CD14-positive monocyte (primary cell): ENCODE data around the gene UVSSA. TPM values are rescaled to one million over a fixed set of nuclear protein-coding genes. Genes with fewer than 3 reads are reported as not detected.

Experiments
- DNase-seq, 3 donors: peaks; one replicate each; pipeline ENCODE4 v3.0.0-alpha.2; 2011 to 2022
- H2AFZ ChIP-seq: 2 replicates; pipeline ENCODE4 v1.6.0; 2012; ENCODE audit warnings: mild to moderate bottlenecking, low read depth, low read length, inconsistent platforms; ENCODE audit not compliant: insufficient read depth, poor library complexity, severe bottlenecking
- H3K27ac ChIP-seq, 2 donors: 1 replicate in 1 of 2; 2 replicates in 1 of 2; pipeline ENCODE4 v1.5.1; 2012 to 2013; ENCODE audit warnings: low read length in 2 of 2, control low read depth in 1 of 2, inconsistent platforms in 1 of 2, low read depth in 1 of 2, mild to moderate bottlenecking in 1 of 2
- H3K27me3 ChIP-seq, 2 donors: one replicate each; pipeline versions ENCODE4 v1.6.0 to v1.6.1; 2011 to 2013; ENCODE audit warnings: low read length in 2 of 2; ENCODE audit not compliant: control insufficient read depth in 2 of 2, insufficient read depth in 2 of 2
- H3K36me3 ChIP-seq, 2 donors: replicated peaks in 1 of 2; 1 replicate in 1 of 2; 2 replicates in 1 of 2; pipeline versions ENCODE4 v1.5.1 to v1.6.1; 2012 to 2013; ENCODE audit warnings: low read length in 2 of 2, control low read depth in 1 of 2, inconsistent platforms in 1 of 2, mild to moderate bottlenecking in 1 of 2; ENCODE audit not compliant: insufficient read depth in 2 of 2, control insufficient read depth in 1 of 2
- H3K4me1 ChIP-seq, 2 donors: 1 replicate in 1 of 2; 2 replicates in 1 of 2; pipeline versions ENCODE4 v1.5.1 to v1.6.1; 2012 to 2013; ENCODE audit warnings: low read length in 2 of 2, control low read depth in 1 of 2, inconsistent platforms in 1 of 2, mild to moderate bottlenecking in 1 of 2, moderate library complexity in 1 of 2; ENCODE audit not compliant: insufficient read depth in 2 of 2, control insufficient read depth in 1 of 2
- H3K4me2 ChIP-seq: replicated peaks from 2 replicates; pipeline ENCODE3; 2012; ENCODE audit warnings: low read length, moderate library complexity, mild to moderate bottlenecking; ENCODE audit not compliant: poor library complexity, severe bottlenecking; ENCODE audit errors: extremely low read depth
- H3K4me3 ChIP-seq, 3 experiments: fragments of 200-600 bp in 1 of 3; sonication (generic) in 1 of 3; replicated peaks in 1 of 3; 1 replicate in 2 of 3; 2 replicates in 1 of 3; pipeline ENCODE4 v1.5.1; 2011 to 2013; ENCODE audit warnings: low read length in 3 of 3, mild to moderate bottlenecking in 3 of 3, control low read depth in 2 of 3, low read depth in 2 of 3, inconsistent platforms in 1 of 3, moderate library complexity in 1 of 3
- H3K79me2 ChIP-seq: 2 replicates; pipeline ENCODE4 v1.6.0; 2012; ENCODE audit warnings: mild to moderate bottlenecking, control low read depth, inconsistent platforms, low read length, moderate library complexity; ENCODE audit not compliant: insufficient read depth
- H3K9ac ChIP-seq: 2 replicates; pipeline ENCODE4 v1.6.0; 2017; ENCODE audit warnings: low read length, mild to moderate bottlenecking; ENCODE audit not compliant: insufficient read depth, poor library complexity, severe bottlenecking
- H3K9me3 ChIP-seq, 2 donors: replicated peaks in 1 of 2; 1 replicate in 1 of 2; 2 replicates in 1 of 2; pipeline versions ENCODE4 v1.5.1 to v1.6.1; 2012 to 2013; ENCODE audit warnings: low read length in 2 of 2, control low read depth in 1 of 2; ENCODE audit not compliant: control insufficient read depth in 1 of 2, insufficient read depth in 1 of 2
- H4K20me1 ChIP-seq: 2 replicates; pipeline ENCODE4 v1.6.0; 2012; ENCODE audit warnings: mild to moderate bottlenecking, low read length, control low read depth, moderate library complexity; ENCODE audit not compliant: insufficient read depth
- H3K27ac Mint-ChIP-seq, 7 donors: one replicate each; pipeline ENCODE4 v1.8.0; 2020; ENCODE audit warnings: mild to moderate bottlenecking in 7 of 7, mixed read lengths in 7 of 7, moderate library complexity in 6 of 7, inconsistent platforms in 2 of 7
- H3K27me3 Mint-ChIP-seq, 3 donors: one replicate each; pipeline ENCODE4 v1.8.0; 2021 to 2022; ENCODE audit warnings: low read depth in 3 of 3, mild to moderate bottlenecking in 3 of 3, mixed read lengths in 3 of 3, moderate library complexity in 3 of 3, inconsistent platforms in 1 of 3
- H3K36me3 Mint-ChIP-seq, 2 donors: one replicate each; pipeline ENCODE4 v1.8.0; 2020; ENCODE audit warnings: mixed read lengths in 2 of 2, inconsistent platforms in 1 of 2, mild to moderate bottlenecking in 1 of 2
- H3K4me1 Mint-ChIP-seq: one replicate; pipeline ENCODE4 v1.8.0; 2020; ENCODE audit warnings: mild to moderate bottlenecking, mixed read lengths
- H3K4me3 Mint-ChIP-seq, 2 donors: one replicate each; pipeline ENCODE4 v1.8.0; 2020; ENCODE audit warnings: mild to moderate bottlenecking in 2 of 2, mixed read lengths in 2 of 2, moderate library complexity in 1 of 2
- H3K9me3 Mint-ChIP-seq, 7 donors: one replicate each; pipeline ENCODE4 v1.8.0; 2020 to 2022; ENCODE audit warnings: mixed read lengths in 7 of 7, mild to moderate bottlenecking in 6 of 7, moderate library complexity in 6 of 7, inconsistent platforms in 2 of 7
- WGBS: methylation state at CpG from one replicate; pipeline ENCODE4 v1.1.5; 2013; ENCODE audit warnings: missing lambda C conversion rate; ENCODE audit not compliant: insufficient coverage; 5-methylcytosine and 5-hydroxymethylcytosine counted together
- intact Hi-C, 2 donors: fragments of 100-400 bp; cut with micrococcal nuclease; formaldehyde crosslinking; loops; one replicate each; pipeline versions ENCODE4 v1.15.0 to v1.15.1; 2023
- polyA plus RNA-seq, 3 donors: library from polyadenylated mRNA; depleted of rRNA in 1 of 3; unstranded in 2 of 3; stranded (reverse) in 1 of 3; fragments of 300-500 nt in 2 of 3; fragments of >200 nt in 1 of 3; fragmentation: Illumina TruSeq in 2 of 3; gene quantifications; 1 replicate in 2 of 3; 2 replicates in 1 of 3; pipeline ENCODE4 v1.2.3, GENCODE V29; 2012 to 2021
- TF ChIP-seq, protein P1 (sequence below): fragments of 200-600 bp; IDR thresholded peaks from one replicate; pipeline ENCODE4 v1.8.0; 2022; ENCODE audit warnings: antibody characterized with exemption, mild to moderate bottlenecking

UVSSA gene
- polyA plus RNA-seq, 3 donors = 2.6 to 54.0 (median 4.8) TPM

DNA sequence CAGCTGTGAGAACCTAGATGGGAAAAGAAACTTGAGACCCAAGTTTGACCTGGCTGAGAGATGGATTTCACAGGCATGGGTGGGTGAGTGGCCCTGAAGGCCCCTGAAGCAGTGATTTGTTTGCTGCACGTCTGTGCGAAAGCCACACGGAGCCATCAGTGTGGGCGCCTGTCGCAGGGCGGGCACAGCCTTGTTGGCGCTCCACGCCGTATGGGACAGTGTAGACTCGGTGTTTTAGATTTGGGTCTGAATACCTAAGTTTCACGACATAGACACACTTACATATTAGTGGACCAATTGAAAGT is 21.9 kb upstream of the UVSSA start:
- H3K9me3 Mint-ChIP-seq = no peaks in the 10 kb centered on the region
- TF ChIP-seq, protein P1, sequence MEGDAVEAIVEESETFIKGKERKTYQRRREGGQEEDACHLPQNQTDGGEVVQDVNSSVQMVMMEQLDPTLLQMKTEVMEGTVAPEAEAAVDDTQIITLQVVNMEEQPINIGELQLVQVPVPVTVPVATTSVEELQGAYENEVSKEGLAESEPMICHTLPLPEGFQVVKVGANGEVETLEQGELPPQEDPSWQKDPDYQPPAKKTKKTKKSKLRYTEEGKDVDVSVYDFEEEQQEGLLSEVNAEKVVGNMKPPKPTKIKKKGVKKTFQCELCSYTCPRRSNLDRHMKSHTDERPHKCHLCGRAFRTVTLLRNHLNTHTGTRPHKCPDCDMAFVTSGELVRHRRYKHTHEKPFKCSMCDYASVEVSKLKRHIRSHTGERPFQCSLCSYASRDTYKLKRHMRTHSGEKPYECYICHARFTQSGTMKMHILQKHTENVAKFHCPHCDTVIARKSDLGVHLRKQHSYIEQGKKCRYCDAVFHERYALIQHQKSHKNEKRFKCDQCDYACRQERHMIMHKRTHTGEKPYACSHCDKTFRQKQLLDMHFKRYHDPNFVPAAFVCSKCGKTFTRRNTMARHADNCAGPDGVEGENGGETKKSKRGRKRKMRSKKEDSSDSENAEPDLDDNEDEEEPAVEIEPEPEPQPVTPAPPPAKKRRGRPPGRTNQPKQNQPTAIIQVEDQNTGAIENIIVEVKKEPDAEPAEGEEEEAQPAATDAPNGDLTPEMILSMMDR = no peak
- Histone ChIP-seq H3K9ac (no peak overlapping the region), H3K4me2 (no peak overlapping the region), H2AFZ (no peak overlapping the region), H3K36me3 (peaks cover 69 to 84% of the 10 kb centered on the region in 2 donors), H3K4me3 (no peak overlapping the region), H4K20me1 (peaks cover 73% of the 10 kb centered on the region), H3K4me1 (no peaks in the 10 kb centered on the region), H3K9me3 (no peaks in the 10 kb centered on the region), H3K79me2 (no peaks in the 10 kb centered on the region), H3K27ac (no peak overlapping the region), H3K27me3 (no peaks in the 10 kb centered on the region)
- H3K36me3 Mint-ChIP-seq = peaks cover 42 to 49% of the 10 kb centered on the region in 2 donors
- H3K27me3 Mint-ChIP-seq = peaks cover 0 to 4% (median 0%) of the 10 kb centered on the region in 3 donors
- DNase-seq = no peak
- WGBS = 95% methylated on average over 4 of the region's 11 CpGs
- peaks cover 2% of the 10 kb centered on the region for H3K4me1 Mint-ChIP-seq
- intact Hi-C loops = no loop called here
- no peak overlapping the region for H3K27ac Mint-ChIP-seq
- H3K4me3 Mint-ChIP-seq = no peak overlapping the region

DNA sequence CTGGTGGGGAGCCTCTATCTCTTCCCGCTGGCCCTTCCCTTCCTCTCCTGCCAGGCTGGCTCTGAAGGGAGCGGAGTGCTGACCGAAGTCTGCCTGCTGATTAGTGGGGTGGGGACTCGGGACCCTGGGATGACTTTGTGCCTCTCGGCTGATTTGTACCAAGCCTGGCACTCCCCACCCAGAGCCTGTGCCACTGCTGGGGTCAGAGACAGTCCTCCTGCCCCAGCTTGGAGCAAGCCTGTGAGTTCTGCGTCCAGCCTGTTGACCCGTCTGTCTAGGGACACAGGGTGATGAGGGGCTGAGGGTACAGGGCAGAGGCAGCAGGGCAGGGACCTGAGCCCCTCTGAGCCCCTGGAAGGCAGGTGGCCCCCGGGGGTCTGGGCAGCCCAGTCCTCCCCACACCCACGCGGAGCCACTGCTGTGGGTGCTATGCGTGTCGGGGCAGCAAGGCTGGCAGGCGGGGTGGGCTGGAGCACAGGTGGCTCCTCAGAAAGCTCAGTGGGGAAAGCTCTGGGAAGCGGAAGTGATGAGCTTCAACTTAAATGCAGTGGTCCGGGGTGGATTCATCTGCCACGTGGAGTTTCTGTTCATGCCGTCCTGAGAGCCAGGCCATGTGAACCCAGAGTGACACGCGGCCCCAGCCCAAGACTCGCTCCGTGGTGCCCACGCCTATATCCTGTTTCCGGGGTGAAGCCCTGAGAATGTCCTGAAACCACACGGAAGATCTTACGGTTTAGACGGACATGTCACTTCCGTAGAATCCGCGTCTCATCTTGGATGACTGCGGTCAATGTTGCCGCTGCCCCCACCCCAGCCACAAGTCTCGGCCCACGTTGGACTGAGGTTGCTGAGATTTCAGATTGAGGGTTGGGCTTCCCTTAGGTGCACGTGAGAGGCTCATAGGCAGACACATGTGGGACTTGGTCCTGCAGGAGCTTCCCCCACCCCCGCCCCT is 21.1 kb upstream of the UVSSA start:
- 90% methylated on average over 24 of the region's 35 CpGs for WGBS

More for the DNA sequence above, 21.1 kb upstream of the UVSSA start:
- H3K27ac Mint-ChIP-seq = peak overlapping the region in 1 of 7 donors; percentile 73
- no peak for DNase-seq
- Histone ChIP-seq H3K4me3 (no peak overlapping the region), H3K36me3 (peaks cover 74 to 92% of the 10 kb centered on the region in 2 donors), H3K9ac (no peak overlapping the region), H3K79me2 (peaks cover 7% of the 10 kb centered on the region), H3K27ac (no peak overlapping the region), H3K4me1 (no peaks in the 10 kb centered on the region), H2AFZ (no peak overlapping the region), H4K20me1 (peaks cover 79% of the 10 kb centered on the region), H3K9me3 (no peaks in the 10 kb centered on the region), H3K4me2 (no peak overlapping the region), H3K27me3 (no peaks in the 10 kb centered on the region)
- H3K4me3 Mint-ChIP-seq = no peak overlapping the region
- TF ChIP-seq, protein P1 = no peak
- intact Hi-C loops = no loop called here
- peaks cover 0 to 4% (median 0%) of the 10 kb centered on the region in 3 donors for H3K27me3 Mint-ChIP-seq
- peaks cover 46 to 54% of the 10 kb centered on the region in 2 donors for H3K36me3 Mint-ChIP-seq
- peaks cover 2% of the 10 kb centered on the region for H3K4me1 Mint-ChIP-seq
- no peaks in the 10 kb centered on the region for H3K9me3 Mint-ChIP-seq
